Measurements from ENCODE around the gene OTC.

DNA sequence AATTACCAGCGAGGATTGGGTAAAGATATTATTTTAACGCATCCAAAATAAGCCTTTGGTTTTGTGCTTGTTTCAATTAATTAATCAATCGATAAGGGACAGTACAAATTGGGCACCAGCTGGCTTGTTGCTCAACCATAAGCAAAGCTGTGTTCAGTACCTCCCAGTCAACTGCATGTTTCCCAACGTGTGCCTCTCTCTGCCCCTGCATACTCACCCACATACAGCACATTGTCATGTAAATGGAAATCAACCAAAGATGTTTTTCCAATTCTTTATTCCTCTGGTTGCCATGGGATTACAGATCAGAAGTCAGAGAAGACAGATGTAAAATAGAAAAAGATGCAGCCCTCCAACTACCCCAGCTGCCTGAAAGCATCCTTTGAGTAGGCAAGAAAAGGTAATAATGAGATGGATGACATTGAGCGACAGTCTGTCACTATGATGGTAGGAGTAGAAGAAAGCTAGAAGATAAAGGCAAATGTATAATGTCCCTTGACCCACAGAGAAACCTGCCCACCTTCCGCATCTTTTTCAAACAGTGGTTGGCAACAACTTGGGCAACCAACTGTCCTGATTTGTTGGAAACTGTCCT is 116.3 kb downstream of the OTC start:
- no peak for TF ChIP-seq POLR2AphosphoS5 (IDR thresholded peaks at IDR 0.05)
- TF ChIP-seq CTCF (IDR thresholded peaks at IDR 0.05), result no peak
- TF ChIP-seq POLR2A (IDR thresholded peaks at IDR 0.05), result no peak
